H4 (cell line): ENCODE measurements around the gene HOGA1. TPM values are rescaled to one million over a fixed set of nuclear protein-coding genes. Genes with fewer than 3 reads are reported as not detected.
"Not testable (repeated sequence)": the region's sequence is repeated elsewhere in the genome, so short reads cannot be mapped to it uniquely, and the experiment has no call there.

Experiments
- DNase-seq: peaks from one replicate; pipeline ENCODE4 v3.0.0-alpha.2; 2015; ENCODE audit warnings: low spot score
- total RNA-seq: library from RNA; depleted of rRNA; stranded (reverse); fragments of >200 nt; shearing (Covaris generic); gene quantifications from 2 replicates; pipeline ENCODE4 v1.2.3, GENCODE V29; 2014

HOGA1 gene
- total RNA-seq, 1 experiment from 2014 or later, result 1.3 TPM

DNA sequence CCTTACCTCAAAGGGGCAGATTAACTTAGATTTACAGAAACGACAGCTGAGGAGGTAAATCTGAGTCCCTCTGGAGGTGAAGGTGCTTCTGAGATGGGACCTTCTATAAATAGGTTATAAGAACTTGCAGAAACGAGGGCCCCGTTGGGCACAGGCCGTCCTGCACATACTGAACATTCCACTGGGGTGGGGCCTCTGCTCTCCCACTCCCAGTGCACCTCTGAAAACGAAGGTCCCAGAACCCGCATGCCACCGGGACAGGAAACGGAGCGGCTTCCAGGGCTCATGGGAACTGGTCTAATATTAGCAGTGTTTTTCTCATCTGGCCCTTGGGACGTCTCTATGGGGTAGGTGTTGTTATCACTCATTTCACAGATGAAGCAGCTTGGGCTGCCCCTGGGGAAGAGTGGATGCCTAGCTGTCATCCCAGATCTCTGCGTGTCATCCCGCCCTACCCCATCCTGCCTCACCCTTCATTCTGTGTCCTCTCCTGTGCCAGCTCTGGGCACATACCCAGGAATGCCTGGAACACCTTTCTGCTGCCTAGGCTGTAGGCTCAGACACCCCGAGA is 24.9 kb downstream of the HOGA1 start:
- DNase-seq, result no peak

DNA sequence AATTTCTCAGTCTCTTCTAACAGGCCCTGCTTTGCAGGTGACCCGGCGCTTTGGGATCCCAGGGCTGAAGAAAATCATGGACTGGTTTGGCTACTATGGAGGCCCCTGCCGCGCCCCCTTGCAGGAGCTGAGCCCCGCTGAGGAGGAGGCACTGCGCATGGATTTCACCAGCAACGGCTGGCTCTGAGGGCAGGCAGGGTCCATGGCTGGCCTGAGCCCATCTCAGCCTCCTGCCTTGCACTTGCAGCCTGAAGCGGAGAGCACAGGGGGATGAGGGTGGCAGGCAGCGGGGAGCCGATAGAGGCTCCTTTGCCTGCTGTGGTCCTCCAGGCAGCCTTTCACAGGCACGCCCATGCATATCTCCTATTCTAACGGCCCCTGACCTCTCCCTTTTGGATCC is 27.3 kb downstream of the HOGA1 start:
- DNase-seq, result no peak

DNA sequence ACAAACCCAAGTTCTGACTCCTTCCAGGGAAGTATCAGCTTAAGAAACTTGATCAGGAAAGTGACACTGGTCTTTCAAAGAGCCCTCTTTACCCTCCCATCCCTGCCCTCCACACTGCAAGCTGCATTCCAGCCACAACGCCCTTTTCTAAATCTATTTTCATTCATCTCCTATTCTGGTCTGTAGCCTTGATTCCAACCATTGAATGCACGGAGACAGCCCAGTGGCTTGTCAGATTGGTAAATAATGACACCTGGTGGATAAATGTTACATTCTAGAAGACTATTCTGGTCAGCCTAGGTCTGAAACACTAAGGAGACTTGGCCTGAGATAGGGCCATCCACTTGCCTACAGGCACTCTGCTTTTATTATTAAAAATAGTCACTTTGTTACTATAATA is 28.2 kb downstream of the HOGA1 start:
- no peak for DNase-seq

DNA sequence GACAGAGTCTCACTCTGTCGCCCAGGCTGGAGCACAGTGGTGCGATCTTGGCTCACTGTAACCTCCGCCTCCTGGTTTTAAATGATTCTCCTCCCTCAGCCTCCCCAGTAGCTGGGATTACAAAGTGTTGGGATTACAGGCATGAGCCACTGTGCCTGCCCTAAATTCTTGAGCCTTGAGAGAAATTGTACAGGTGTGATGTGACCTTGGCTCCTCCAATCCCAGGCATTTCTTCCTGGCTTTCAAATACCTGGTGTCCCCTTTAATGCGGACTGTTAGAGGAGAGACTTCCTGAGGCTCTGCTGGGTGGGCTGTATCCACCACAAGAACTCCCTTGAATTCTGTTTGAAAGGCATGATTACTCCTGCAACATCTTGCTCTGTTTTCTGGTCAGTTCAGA is 34.1 kb downstream of the HOGA1 start:
- DNase-seq, result no peak

DNA sequence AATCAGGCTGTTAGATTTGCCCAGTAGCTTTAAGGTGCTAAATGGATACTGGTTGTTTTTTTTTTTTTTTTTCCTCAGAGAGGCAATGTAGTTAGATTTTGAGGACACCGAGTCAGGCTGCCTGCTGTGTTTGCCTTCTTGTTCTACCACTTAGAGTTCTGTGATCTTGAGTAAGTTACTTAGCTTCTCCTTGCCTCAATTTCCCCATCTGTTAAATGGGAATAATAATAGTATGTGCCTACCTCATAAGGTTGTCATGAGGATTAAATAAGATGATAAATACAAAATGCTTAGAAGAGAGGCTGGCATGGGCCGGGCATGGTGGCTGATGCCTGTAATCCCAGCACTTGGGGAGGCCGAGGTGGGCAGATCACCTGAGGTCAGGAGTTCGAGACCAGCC is 34.5 kb downstream of the HOGA1 start:
- no peak for DNase-seq

DNA sequence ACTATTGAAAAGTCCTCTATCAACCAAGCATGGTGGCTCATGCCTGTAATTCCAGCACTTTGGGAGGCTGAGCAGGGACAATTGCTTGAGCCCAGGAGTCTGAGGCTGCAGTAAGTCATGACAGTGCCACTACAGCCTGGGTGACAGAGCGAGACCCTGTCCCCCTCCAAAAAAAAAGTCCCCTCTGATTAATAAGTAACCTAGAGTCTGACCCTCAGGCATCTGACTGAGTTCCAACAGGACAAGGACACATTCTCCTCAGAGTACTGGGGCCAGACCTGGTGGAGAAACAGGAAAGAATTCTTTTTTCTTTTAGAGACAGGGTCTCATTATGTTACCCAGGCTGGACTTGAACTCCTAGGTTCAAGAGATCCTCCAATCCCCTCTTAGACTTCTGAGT is 39.1 kb downstream of the HOGA1 start:
- no peak for DNase-seq

DNA sequence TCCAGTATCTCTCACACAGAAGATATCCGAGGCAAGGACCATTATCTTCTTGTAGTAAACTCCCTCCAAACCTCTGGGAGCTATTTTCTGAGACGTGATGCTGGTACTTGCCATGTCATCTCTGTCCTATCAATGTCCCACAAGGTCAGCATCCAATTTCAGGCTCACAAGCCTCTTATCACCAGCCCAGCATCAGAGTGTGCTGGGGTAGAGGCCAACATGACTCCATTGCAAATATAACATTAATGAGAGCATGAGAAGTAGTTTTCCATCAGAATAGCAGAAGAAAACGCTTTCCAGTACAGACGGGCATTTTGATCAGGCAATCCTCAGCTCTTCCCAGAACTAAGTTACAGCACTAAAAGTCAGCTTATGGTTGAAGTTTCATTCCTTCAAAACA is 43.5 kb downstream of the HOGA1 start:
- DNase-seq, result no peak

DNA sequence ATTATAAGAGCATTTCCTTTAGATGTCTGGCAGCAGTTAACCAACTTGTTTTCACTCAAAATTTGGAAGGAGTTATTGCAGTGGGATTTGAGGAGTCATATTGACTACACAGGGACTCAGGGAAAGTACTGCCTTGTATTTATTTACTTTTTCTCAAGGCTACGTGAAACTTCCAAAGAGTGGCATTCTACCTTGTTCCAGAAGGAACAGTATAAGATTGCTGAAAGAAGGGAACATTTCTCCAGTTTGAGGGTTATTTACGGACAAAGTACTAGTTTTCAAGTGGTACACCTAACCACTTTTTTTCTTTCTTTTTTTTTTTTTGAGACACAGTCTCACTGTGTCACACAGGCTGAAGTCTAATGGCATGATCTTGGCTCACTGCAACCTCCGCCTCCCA is 44.0 kb downstream of the HOGA1 start:
- DNase-seq, result no peak

DNA sequence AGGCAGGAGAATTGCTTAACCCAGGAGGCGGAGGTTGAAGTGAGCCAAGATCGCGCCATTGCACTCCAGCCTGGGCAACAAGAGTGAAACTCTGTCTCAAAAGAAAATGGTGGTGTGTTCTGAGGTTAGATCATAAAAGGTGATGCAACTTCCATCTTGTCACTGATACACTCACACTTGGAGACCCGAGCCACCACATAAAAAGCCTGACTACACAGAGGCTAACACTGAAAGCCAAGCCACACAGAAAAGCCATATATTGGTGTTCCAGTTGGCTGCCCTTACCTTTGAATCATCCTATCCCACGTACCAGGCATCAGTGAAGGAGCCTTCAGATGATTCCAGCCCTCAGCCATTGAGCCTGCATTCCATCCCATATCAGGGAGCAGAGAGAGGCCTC is 45.1 kb downstream of the HOGA1 start:
- DNase-seq, result no peak

DNA sequence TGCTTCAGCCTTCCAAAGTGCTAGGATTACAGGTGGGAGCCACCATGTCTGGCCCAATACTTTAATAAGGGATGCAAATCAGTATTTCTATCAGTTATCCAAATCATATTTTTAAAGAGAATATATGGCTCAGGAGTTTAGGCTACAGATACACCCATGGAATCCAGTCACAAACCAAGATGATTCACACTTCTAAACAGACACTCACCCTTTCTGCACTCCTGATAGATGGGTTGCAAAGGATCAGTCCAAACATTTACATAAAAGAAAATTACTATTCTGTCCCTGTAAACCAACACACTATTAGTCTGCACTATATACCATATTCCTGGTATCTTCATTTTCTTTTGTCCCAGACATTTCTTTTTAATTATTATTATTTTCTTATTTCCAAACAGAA is 46.9 kb downstream of the HOGA1 start:
- DNase-seq, result no peak

DNA sequence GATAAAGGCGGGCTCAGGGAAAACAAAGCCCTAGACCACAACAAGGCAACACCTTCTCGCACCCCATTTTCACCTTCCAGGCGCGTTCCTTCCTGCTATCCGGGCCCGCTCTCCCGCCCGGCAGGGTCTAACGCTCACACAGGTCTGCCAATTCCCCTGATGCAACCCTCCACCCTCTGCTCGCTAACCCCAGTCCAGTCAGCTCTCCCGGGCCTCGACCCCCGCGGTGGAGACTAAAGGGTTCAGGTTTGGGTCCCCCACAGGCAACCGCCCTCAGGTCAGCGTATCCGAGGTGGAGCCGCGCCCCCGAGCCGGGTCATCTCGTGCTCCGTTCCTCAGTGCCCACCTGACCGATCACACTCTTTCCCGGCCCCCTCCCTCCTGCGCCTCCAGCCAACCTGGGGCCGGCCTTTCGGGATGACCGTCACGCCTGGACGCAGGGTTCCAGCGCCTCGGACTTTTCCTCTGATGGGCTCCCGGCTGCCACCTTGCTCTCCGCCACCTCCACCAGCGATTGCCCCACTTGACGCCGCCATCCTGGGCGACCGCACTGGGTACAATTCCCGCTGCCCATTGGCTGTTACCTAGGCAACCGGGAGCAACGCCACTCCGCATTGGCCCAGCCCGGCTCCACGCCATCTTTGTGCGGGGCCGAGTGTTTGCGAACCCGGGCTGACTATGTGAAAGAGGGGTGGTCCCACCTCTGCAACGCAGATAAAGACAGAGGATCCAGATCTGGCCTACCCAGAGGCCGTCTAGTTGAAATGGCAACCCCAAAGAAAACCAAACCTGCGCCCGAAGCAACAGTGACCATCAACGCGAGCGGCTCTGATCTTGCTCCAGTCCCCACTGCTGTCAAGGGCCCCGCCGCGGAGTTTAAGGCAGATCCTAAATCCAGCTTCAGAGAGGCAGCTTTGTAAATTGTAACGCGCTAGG is 49.0 kb downstream of the HOGA1 start, which contains the start of gene MORN4:
Gene MORN4 (minus strand): TSS at position 552 of the 936 bp plus-strand sequence. CDS start 13,847 bp downstream, outside the sequence.
- peak; percentile 88 for DNase-seq

DNA sequence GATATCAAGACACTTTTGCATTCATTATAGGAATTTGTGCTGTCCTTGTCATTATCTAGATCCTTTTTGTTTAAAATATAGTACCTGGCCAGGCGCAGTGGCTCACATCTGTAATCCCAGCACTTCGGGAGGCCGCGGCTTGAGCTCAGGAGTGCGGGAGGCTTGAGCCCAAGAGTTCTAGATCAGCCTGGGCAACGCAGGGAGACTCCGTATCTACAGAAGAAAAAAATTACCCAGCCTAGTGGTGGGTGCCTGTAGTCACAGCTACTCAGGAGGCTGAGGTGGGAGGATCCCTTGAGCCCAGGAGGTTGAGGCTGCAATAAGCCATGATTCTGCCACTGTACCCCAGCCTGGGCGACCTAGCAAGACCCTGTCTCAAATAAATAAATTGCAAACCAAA is 49.7 kb downstream of the HOGA1 start:
- no peak for DNase-seq

DNA sequence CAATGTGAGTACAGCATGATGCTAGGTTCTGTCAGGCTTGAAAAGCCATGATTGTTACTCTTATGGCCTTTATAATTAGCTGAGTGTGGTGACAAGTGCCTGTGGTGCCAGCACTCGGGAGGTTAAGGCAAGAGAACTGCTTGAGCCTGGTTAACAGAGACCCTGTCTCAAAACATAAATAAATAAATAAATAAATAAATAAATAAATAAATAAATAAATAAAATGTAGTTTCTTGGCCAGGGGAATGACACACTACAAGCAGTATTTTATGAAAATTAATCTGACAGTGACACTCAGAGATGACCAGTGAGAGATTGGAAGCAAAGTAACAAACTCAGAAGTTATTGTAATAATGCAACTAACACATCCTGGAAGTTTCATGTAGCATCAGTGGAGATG is 51.4 kb downstream of the HOGA1 start:
- no peak for DNase-seq

DNA sequence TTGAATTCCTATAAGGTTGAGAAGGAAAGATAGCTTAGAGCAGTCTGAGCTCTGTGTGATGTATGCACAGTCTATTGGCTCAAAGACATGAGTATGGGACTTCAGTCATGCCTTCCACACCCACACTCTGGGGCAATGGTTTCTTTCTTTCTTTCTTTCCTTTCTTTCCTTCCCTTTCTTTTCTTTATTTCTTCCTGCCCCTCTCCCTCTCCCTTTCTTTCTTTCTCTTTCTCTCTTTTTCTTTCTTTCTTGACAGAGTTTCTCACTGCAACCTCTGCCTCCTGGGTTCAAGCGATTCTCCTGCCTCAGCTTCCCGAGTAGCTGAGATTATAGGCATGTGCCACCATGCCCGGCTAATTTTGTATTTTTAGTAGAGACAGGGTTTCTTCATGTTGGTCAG is 54.9 kb downstream of the HOGA1 start:
- DNase-seq, result not testable (repeated sequence)

DNA sequence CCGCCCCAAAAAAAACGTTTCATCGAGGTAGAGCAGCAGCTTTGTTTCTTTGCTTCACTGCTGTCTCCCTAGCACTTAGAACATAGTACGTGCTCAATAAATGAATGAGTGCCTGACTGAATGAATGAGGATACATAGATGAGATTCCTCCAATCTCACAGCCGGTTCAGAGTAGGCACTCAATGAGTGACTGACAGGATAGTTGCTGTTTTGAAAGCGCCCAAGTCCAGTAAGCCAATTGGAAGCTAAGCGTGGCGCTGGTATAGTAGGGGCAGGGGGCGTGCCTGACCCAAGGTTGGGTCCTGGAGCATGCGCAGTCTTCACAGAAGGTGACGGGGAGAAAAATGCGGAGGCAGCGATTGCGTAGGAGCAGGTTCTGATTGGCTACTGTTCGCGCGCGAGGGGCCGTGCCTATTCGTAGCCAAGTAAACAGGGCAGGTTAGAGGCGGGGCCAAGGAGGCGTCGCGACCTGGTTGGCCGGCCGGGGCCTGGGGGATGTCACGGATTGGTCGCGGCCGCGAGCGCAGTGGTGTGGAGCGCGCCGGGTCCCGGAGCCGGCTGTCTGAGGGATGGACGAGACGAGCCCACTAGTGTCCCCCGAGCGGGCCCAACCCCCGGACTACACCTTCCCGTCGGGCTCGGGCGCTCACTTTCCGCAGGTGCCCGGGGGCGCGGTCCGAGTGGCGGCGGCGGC is 56.1 kb downstream of the HOGA1 start, which contains the start of gene PI4K2A:
Gene PI4K2A (plus strand): TSS at position 498 of the 694 bp plus-strand sequence. CDS start 72 bp downstream, at position 570.
- peak; percentile 99 for DNase-seq

DNA sequence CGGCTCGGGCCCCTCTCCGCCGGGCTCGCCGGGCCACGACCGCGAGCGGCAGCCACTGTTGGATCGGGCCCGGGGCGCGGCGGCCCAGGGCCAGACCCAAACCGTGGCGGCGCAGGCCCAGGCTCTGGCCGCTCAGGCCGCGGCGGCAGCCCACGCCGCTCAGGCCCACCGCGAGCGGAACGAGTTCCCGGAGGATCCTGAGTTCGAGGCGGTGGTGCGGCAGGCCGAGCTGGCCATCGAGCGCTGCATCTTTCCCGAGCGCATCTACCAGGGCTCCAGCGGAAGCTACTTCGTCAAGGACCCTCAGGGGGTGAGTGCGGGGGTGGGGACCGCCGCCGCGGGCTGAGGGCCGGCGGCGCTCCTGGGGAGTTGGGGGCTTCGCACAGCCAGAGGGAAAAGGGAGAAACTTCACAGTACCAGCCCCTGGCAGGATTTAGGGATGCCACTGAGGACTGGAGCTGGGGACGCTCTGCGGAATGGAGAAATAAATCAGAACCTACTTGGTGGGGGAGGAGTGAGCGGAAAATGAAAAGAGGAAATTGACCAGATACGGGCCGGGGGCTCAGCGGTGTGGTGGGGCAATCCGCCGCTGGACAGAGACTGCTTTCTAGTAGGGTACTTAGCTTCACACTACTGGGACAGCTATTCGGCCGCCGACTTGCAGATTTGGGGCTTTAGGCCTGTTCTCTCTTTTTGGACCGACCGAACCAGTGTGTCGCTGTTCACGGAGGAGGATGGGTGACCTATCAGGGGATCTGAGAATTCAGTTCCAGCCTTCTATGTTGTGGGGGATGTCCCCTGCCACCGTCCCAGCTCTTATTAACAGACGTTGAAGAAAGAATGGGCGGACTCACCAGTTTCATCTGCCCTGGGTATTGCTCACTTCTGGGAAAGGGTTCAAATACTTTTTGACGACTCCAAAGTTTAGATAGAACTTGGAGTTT is 57.0 kb downstream of the HOGA1 start:
- DNase-seq, result no peak

DNA sequence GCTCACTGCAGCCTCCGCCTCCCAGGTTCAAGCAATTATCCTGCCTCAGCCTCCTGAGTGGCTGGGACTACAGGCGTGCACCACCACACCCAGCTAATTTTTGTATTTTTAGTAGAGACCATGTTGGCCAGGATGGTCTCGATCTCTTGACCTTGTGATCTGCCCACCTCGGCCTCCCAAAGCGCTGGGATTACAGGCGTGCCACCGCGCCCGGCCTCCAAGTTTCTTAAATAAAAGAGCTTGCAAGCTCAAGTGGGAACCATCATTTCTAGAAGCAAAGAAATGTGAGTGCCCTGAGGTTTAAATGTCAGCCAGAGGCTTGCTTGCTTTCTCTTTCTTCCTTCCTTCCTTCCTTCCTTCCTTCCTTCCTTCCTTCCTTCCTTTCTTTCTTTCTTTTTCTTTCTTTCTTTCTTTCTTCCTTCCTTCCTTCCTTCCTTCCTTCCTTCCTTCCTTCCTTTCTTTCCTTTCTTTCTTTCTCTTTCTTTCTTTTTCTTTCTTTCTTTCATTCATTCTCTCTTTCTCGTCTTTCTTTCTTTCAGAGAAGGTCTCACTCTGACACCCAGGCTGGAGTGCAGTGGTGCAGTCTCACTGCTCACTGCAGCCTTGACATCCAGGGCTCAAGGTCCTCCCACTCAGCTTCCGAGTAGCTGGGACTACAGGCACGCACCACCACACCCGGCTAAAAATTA is 58.4 kb downstream of the HOGA1 start:
- DNase-seq, result not testable (repeated sequence)

DNA sequence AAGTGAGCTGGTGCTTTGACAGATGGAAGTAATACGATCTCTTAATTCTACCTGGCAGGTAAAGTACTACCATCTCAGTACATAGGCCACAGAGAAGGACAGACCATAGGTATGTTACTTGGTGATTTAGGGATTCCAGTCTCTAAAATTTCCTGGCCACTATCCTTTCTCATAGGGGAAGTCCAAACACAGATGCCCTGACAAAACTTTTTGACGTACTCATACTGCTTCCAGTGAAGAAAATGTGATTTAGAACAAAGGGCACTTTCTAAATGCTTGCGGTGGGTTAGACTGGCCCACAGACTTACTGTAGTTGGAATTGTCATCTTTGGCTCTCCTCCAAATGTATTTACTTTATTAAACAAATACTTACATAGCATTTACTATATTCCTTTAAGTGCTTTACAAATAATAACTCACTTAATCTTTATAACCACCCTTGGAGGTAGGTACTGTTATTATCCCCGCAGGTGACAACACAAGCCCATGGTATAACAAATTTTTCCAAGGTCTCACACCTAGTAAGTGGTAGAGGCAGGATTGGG is 59.3 kb downstream of the HOGA1 start:
- DNase-seq, result no peak

DNA sequence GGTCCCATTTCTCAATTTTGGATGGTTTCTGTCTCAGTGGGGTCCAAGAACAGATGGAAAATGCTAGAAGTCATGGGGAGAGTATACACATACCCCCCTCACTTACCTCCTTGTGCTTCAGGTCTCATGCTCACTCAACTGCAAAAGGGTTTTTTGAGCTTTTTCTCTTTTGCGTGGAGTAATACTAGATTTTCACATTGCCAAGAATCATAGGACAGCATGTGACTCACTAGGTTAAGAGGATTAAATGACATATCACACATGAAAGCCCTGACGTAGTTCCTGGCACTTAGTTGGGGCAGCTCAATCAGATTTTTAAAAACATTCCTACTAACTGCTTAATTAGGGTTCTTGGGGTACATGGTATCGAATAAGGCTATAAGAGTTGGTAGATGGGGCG is 60.7 kb downstream of the HOGA1 start:
- DNase-seq, result no peak

DNA sequence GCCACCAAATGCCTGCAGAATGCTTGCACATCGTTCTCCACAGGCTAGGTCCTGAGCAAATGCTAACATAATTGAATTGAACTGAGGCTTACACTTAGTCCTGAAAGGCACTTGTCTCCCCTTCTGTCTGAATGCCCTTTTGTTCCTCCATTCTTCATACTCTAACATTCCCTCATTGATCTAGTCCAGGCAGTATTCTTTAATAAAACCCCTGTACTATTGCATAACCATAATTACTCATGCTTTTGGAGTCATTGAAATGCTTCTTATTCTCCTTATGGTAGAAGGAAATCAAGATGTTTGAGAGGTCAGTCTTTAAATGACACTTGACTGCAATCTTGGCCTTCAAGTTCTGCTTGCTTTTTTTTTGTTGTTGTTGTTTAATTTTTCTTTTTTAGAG is 63.4 kb downstream of the HOGA1 start:
- no peak for DNase-seq
